ENCODE data around the gene TOR1AIP2.
A peak's percentile ranks its signal among the peaks of the same experiment; 100 is the strongest.

The TOR1AIP2 gene

DNA sequence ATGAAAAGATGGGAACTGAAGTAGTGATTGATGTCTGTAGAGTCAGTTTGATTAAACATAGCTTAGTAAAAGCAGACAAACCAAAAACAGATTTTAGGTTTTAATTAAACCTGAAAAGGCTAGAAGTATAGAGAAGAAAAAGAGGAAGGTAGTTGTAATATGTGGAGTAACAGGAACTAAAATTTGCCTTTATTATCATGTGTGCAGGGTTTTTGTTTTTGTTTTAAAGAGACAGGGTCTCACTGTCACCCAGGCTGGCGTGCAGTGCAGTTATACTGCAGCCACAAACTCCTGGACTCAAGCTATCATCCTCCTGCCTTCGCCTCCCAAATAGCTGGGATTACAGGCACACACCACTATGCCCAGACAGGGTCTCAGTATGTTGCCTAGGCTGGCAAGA is 10.5 kb upstream of the TOR1AIP2 start:
- H3K9me2 ChIP-seq (ENCODE audit: low read depth, low read length) = no peaks in the 10 kb centered on the region
- H3K27me3 ChIP-seq (ENCODE audit: insufficient read depth, low read length) = no peaks in the 10 kb centered on the region
- H3K27ac ChIP-seq (ENCODE audit: low read depth, low read length, poor library complexity, severe bottlenecking) = peak overlapping the region; percentile 29
- peak overlapping the region; percentile 21; the same call in 1 of the 2 replicates for H3K4me2 ChIP-seq (ENCODE audit: low read length)
- no peaks in the 10 kb centered on the region; the same call in 1 of the 2 replicates for H3K79me2 ChIP-seq (ENCODE audit: insufficient read depth, low read length)
- TF ChIP-seq, protein P1, sequence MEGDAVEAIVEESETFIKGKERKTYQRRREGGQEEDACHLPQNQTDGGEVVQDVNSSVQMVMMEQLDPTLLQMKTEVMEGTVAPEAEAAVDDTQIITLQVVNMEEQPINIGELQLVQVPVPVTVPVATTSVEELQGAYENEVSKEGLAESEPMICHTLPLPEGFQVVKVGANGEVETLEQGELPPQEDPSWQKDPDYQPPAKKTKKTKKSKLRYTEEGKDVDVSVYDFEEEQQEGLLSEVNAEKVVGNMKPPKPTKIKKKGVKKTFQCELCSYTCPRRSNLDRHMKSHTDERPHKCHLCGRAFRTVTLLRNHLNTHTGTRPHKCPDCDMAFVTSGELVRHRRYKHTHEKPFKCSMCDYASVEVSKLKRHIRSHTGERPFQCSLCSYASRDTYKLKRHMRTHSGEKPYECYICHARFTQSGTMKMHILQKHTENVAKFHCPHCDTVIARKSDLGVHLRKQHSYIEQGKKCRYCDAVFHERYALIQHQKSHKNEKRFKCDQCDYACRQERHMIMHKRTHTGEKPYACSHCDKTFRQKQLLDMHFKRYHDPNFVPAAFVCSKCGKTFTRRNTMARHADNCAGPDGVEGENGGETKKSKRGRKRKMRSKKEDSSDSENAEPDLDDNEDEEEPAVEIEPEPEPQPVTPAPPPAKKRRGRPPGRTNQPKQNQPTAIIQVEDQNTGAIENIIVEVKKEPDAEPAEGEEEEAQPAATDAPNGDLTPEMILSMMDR (IDR thresholded peaks at IDR 0.05; ENCODE audit: low read length) = no peak
- TF ChIP-seq EZH2 (IDR thresholded peaks at IDR 0.05; ENCODE audit: borderline replicate concordance, low read length) = no peak
- no peak overlapping the region for H3K4me3 ChIP-seq (ENCODE audit: low read depth, low read length, poor library complexity, severe bottlenecking)
- no peaks in the 10 kb centered on the region for H4K20me1 ChIP-seq (ENCODE audit: insufficient read depth, low read length)
- H3F3A ChIP-seq (ENCODE audit: insufficient read depth, low read length) = no peaks in the 10 kb centered on the region; the same call in 1 of the 2 replicates
- no peak overlapping the region for H2AFZ ChIP-seq (ENCODE audit: low read length)
- no peak overlapping the region for H3K9ac ChIP-seq (ENCODE audit: low read length)
- H3K9me3 ChIP-seq (ENCODE audit: low read length) = no peaks in the 10 kb centered on the region
- peaks cover 20% of the 10 kb centered on the region; the same call in 1 of the 2 replicates for H3K36me3 ChIP-seq (ENCODE audit: insufficient read depth, low read length)
- peaks cover 45% of the 10 kb centered on the region for H3K4me1 ChIP-seq (ENCODE audit: insufficient read depth, low read length, severe bottlenecking)

DNA sequence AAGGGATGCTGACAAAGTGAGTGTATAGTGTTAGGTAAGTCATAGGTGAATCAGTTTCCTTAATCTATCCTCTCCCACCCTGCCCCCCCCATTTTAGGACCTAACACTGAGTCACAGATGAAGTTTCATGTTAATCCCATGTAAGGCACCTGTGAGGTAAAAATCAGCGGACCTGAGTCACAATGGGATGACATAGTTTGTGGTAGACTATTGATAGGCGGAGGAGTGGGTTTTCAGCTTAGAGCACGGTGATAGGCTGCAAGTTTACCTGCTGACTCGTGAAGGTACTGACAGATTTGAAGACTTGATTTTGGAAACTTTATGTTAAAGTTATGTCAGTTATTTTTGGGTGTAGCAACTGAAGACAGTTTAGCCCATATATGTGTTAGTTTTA is 6.1 kb upstream of the TOR1AIP2 start:
- Histone ChIP-seq H3K9me3 (ENCODE audit: low read length) (no peaks in the 10 kb centered on the region), H3K4me2 (ENCODE audit: low read length) (peak overlapping the region; percentile 75), H3K4me3 (ENCODE audit: low read depth, low read length, poor library complexity, severe bottlenecking) (peak overlapping the region; percentile 76), H2AFZ (ENCODE audit: low read length) (no peak overlapping the region), H3K27me3 (ENCODE audit: insufficient read depth, low read length) (no peaks in the 10 kb centered on the region), H3K36me3 (ENCODE audit: insufficient read depth, low read length) (peaks cover 7% of the 10 kb centered on the region; the same call in 1 of the 2 replicates), H3K27ac (ENCODE audit: low read depth, low read length, poor library complexity, severe bottlenecking) (peak overlapping the region; percentile 94), H3K9me2 (ENCODE audit: low read depth, low read length) (no peaks in the 10 kb centered on the region), H3K4me1 (ENCODE audit: insufficient read depth, low read length, severe bottlenecking) (peaks cover 44% of the 10 kb centered on the region), H4K20me1 (ENCODE audit: insufficient read depth, low read length) (no peaks in the 10 kb centered on the region), H3K79me2 (ENCODE audit: insufficient read depth, low read length) (no peaks in the 10 kb centered on the region; the same call in 1 of the 2 replicates), H3K9ac (ENCODE audit: low read length) (peak overlapping the region; percentile 89), H3F3A (ENCODE audit: insufficient read depth, low read length) (no peaks in the 10 kb centered on the region; the same call in 1 of the 2 replicates)
- TF ChIP-seq, protein P1 (IDR thresholded peaks at IDR 0.05; ENCODE audit: low read length) = no peak

DNA sequence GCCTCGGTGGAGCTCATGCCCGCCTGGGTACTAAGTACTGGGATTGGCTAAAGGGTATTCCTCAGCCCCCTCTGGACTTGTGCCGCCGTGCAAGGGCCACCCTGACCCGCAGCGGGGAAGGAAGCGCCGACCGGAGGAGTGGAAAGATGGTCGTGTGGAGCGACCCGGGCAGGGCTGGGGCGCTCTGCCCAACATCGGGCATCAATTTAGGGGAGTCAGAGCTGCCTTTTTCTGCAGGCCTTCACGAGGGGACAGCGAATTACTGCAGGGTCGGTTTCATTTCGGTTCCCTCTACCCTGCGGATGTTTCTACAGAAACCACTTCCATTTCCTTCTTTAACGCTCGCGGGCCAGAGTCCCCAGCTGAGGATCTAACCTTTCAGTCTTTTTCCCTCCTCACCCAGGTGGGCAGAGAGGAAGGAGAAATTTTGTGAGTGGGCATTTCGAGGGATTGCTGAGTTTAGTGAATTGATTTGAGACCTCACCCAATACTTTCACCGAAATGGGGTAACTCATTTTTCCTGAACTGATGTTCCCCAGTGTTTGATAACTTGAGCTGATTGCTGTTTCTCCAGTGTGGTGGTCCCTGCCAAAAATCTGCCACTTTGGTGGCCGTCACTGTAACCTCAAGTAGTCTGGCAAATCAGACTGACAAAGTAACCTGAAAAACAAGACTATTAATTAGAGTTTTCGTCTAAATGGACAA is 5.6 kb upstream of the TOR1AIP2 start:
- Histone ChIP-seq H3K9me3 (ENCODE audit: low read length) (no peaks in the 10 kb centered on the region), H3K27ac (ENCODE audit: low read depth, low read length, poor library complexity, severe bottlenecking) (peak overlapping the region; percentile 94), H3K4me3 (ENCODE audit: low read depth, low read length, poor library complexity, severe bottlenecking) (peak overlapping the region; percentile 76), H3K4me1 (ENCODE audit: insufficient read depth, low read length, severe bottlenecking) (peaks cover 42% of the 10 kb centered on the region), H3K27me3 (ENCODE audit: insufficient read depth, low read length) (no peaks in the 10 kb centered on the region), H3K36me3 (ENCODE audit: insufficient read depth, low read length) (peaks cover 7% of the 10 kb centered on the region; the same call in 1 of the 2 replicates), H3K9me2 (ENCODE audit: low read depth, low read length) (no peaks in the 10 kb centered on the region), H3F3A (ENCODE audit: insufficient read depth, low read length) (no peaks in the 10 kb centered on the region; the same call in 1 of the 2 replicates), H2AFZ (ENCODE audit: low read length) (peak overlapping the region; percentile 43; the same call in 1 of the 2 replicates), H3K4me2 (ENCODE audit: low read length) (peak overlapping the region; percentile 75), H3K79me2 (ENCODE audit: insufficient read depth, low read length) (no peaks in the 10 kb centered on the region; the same call in 1 of the 2 replicates), H3K9ac (ENCODE audit: low read length) (peak overlapping the region; percentile 89), H4K20me1 (ENCODE audit: insufficient read depth, low read length) (no peaks in the 10 kb centered on the region)
- TF ChIP-seq, protein P1 (IDR thresholded peaks at IDR 0.05; ENCODE audit: low read length) = peak; percentile 23; the same call in 1 of the 2 replicates
- TF ChIP-seq EZH2 (IDR thresholded peaks at IDR 0.05; ENCODE audit: borderline replicate concordance, low read length) = no peak

All from OCI-LY1 (cell line).